ENCODE results near the gene TMEM39B.
"Not testable (repeated sequence)": the region's sequence is repeated elsewhere in the genome, so short reads cannot be mapped to it uniquely, and the experiment has no call there.

TMEM39B gene

DNA sequence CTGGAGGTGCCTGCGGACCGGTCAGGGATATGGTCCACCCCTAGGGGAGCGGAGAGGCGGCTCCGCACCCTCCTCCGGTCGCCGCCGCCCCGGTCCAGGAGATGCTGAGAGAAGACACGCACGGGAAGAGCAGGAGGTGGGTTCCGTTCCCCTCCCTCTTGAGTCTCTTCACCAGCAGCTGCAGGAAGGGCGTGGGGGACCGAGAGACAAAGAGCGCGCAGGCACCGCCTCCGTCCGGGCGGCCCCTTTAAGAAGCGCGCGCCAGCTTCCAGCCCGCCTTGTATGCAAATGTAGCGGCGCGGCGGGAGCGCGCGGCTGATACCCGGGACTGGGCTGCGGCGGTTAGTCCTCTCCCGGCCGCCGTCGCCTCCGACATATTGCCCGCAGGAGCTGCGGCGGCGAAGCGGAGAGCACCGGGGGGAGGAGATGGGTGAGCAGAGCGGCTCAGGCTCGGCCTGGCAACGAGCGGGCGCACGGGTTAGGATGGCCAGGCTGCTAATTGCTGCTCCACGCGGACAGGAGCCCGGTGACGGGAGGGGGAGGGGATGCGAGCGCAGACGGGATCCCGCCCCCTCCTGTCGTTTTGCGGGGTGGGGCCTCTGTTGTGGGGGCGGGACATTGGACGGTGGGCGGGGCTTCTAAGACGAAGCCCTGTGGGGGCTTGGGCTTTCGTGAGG, at the start of gene TMEM39B:
TSS of gene TMEM39B (plus strand) at position 318 of the 677 bp plus-strand sequence. CDS start at position 427, 109 bp downstream.
- DNase-seq (ENCODE audit: low read depth, low spot score): peak; percentile 85

DNA sequence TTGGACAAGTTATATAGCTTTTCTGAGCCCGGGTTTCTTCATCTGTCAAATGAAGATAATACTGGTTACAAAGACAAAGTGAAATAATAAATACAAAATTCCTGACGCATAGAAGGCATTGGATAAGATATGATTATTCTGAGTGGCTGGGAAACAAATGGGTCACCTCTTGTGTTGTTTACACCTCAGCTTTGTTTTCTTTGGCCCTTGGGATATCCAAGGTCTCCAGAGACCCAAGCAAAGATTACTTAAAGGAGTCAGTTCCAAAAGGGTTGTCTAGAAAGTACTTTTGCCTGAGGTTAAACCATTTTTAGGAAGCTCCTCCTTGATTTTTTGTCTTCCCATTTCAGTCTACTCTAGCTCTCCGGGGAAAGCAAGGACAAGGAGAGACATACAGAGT, 49.4 kb upstream of the TMEM39B start:
- DNase-seq (ENCODE audit: low read depth, low spot score): no peak

DNA sequence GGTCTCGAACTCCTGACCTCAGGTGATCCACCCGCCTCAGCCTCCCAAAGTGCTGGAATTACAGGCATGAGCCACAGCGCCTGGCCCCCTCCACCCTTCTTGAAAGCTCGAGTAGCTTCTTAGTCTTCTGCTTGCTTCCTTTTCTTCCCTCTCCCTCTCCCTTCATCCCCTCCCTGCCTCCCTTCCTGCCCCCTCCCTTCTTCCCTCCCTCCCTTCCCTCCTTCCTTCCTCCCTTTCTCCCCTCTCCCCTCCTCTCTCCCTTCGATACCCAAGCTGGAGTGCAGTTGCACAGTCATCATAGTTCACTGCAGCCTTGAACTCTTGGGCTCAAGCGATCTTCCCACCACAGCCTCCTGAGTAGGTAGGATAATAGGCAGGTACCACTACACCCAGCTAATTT, 47.2 kb upstream of the TMEM39B start:
- no peak for DNase-seq (ENCODE audit: low read depth, low spot score)

DNA sequence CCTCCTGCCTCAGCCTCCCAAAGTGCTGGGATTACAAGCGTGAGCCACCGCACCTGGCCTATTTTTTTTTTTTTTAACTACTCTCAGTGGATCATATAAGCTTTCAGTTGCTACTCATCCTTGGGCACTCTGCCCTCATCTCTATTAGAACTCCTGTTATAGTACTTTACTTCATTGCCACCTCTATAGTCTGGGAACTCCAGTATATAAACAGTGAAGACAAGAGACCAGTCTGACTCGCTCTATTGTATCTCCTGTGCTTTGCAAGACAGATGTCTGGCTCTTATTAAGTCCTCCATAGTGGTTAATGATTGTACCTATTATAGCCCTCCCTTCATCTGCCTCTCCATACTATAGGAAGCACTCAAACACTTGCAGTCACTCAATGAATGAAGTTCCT, 44.0 kb upstream of the TMEM39B start:
- DNase-seq (ENCODE audit: low read depth, low spot score): no peak

DNA sequence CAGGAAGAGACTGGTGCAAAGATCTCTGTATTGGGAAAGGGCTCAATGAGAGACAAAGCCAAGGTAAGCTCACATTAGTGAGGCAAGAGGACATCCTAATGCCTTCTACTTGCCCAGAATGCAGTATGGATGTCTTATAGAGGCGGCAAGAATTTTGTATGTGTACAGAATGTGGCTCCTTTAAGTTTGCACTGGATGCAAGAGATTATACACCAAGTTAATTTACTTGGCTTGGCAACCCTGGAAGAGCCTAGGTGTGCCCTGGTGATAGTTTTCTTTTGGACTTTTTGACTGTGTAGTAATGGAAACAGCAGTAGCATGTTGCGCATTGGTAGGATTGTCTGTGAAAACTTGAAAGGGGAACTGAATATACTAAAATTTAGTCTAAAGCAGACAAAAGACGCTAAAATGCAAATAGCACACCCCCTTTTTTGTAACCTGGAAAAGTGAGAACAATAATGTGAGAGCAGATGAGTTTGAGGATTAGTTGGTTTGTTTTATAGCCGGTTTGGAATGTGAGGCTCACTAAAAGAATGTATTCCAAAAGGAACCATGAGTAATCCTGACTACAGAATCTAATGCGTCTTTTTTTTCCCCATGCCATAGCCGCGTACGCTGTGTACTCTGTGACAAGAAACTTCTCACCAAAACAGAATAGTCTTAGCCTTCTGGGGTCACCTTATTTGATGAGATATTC, 41.0 kb upstream of the TMEM39B start:
- no peak for DNase-seq (ENCODE audit: low read depth, low spot score)

DNA sequence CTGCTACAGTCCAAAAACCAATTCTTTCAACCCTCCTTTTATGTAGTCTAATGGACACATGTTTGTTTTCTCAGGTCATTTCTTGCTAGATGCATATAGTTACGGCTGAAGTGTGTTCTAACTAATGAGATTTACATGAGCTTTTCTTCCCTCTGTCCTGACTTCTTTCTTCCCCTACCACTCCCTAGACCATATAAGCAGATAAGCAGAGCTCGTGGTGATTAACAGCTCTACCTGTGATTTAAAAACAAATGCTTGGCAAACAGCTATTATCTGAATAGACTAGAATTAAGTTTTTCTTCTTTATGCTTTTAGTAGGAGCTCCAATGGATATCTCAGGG, 40.5 kb upstream of the TMEM39B start:
- no peak for DNase-seq (ENCODE audit: low read depth, low spot score)

DNA sequence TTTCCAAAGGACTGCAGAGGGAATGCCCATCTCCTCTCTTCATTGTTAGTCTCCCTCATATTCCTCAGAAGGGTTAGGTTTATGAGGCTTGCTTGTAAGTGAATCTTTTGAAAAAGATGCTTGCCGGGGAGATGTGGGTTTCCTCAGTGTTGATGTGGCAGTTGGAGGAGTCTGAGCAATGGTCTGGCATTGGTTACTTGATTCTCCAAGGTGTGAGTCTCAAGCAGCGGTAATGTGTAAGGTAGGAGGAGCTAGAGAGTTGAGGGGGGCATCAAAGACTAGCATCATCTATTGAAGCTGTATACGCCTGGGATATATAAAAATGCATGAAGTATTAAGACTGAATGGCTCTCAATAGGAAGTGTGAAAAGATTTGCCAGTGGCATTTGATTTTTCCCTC, 37.6 kb upstream of the TMEM39B start:
- no peak for DNase-seq (ENCODE audit: low read depth, low spot score)

DNA sequence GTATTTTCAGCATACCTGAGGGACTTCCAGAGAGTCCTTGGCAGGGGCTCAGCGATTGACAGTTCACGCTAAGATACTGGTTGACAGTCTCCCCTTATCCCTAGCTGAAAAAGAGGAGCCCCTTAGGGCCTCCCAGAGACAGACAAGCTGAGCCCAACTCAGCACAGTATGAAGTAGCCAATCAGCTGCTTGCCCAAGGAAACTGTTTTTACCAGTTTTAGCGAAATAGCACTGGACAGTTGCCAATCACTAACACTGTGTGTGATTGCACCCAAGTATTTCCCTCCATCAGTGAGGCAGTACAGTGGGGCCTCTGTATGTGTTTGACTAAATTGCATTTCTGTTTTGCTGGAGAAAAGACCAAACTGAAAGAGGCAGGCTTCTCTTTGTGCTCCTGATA, 32.0 kb upstream of the TMEM39B start:
- DNase-seq (ENCODE audit: low read depth, low spot score): no peak

DNA sequence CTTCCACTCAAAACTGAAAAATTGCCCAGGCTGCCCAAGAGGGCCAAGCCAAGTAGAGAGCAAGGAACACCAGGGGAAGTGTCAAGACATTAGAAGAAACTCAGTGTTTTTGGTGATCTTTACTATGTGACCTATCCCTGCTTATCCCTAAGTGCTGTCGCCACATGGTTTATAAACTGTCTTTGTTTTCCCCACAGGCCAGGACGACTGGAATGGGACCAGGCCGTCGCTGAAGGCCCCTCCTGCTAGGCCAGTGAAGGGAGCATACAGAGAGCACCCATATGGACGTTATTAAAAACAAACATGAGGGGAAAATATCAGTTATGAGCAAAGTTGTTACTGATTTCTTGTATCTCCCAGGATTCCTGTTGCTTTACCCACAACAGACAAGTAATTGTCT, 30.4 kb upstream of the TMEM39B start:
- DNase-seq (ENCODE audit: low read depth, low spot score): no peak

DNA sequence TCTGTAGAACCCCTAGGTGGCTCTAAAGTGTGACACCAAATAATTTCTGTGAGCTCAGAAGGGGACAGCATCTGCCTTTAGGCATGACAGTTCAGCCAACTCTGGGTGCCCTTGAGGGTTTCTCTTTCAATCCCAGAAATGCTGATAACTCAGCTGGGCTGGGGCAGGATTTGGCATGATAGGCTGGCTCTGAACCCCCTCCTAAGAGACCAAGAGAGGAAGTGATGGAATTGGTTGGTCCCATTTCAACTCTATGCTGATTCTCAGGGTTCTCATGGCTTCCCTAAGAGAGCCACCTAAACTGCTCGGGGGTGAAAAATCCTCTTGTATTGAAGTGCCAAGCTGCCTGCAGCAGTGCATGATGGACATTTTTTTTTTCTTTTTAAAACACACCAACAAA, 28.5 kb upstream of the TMEM39B start:
- DNase-seq (ENCODE audit: low read depth, low spot score): no peak

DNA sequence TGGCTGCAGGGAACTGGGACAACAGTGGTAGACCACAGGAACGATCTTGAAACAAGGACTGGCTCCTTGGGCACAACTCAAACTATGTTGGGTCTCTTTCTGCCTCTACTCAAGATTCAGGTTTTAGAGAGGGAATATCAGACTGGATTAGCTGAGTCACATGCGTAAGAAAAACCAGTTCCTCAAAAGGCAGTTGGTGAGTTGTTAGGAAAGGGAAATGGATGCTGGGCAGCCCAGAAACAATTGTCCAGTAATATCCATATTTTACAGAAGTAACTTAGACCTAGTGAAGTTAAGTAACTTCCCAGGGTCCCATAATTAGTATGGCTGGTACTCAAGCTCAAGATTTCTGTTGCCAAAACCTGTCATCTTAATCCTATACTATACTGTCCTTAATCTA, 27.0 kb upstream of the TMEM39B start:
- DNase-seq (ENCODE audit: low read depth, low spot score): no peak

DNA sequence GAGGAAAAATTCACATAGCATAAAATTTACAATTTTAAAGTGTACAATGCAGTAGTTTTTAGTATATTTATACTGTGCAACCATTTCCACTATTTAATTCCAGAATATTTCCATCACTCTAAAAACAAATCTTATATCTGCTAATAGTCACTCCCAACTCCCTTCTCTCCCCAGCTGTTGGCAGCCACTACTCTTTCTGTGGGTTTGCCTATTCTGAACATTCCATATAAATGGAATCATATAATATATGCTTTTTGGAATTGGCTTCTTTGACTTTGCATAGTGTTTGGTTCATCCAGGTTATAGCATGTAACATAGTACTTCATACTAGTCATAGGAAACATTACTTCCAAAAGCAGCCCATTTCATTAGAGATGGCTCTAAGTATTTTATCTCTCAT, 25.0 kb upstream of the TMEM39B start:
- no peak for DNase-seq (ENCODE audit: low read depth, low spot score)

DNA sequence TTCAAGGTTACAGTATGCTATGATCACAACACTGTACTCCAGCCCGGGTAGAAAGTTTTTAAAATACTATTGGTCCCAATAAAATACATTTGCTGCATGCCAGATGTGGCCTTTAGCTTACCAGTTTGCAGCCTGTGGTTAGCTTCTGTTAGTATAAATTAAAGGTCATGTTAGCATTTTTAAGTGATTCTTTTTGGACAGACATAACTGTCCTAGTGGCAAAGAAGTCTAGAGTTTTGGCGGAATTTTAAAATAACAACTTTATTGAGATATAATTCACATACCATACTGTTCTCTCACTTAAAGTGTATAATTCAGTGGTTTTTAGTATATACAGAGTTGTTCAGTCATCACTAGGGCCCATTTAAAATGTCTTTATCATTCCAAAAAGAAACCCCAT, 24.3 kb upstream of the TMEM39B start:
- no peak for DNase-seq (ENCODE audit: low read depth, low spot score)

DNA sequence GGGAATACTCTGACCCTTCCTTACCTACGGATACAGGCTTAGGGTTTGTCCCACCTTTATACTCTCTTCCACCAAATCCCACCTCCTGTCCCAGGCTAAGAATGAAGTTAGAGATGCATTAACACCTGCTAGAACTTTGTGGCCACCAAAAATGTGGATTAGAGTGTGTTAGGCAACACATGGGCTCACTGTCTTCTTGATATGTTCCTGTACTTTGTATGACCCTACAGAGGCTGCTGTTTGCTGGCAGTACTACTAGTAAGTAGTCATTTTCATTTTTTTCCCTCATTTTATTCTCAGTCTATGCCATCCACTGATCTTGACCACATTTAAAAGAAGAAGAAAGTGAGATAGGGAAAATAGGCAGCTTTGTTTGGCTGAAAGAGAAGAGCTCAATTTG, 21.0 kb upstream of the TMEM39B start:
- no peak for DNase-seq (ENCODE audit: low read depth, low spot score)

DNA sequence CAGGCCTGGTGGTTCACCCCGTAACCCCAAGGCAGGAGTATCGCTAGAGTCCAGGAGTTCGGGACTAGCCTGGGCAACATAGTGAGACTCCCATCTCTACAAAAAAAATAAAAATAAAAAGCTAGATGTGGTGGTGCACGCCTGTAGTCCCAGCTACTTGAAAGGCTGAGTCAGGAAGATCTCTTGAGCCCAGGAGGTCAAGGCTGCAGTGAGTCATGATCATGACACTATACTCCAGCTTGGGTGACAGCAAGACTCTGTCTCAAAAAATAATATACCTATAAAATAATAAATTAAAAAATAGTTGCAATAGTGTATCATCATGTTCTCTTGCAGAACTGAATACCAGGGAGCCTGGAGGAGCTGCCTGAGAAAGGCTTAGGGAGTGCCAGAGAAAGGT, 19.9 kb upstream of the TMEM39B start:
- no peak for DNase-seq (ENCODE audit: low read depth, low spot score)

DNA sequence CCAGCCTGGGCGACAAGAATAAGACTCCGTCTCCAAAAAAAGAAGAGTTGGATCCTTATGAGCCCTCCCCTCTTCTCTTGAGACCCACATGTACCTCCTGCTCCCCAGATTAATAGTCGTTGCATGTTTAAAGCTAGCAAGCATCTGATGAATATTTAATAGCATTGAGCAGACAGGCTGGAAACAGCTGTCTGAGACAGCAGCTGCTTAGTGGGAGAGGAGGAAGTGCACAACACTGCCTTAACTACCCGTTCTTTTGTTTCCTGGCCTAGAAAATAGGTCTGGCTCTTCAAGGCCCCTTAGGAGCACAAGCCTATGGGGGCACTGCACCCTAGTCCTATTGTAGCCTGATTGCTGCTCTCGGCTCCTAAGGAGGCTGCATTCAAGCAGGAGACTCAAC, 17.3 kb upstream of the TMEM39B start:
- DNase-seq (ENCODE audit: low read depth, low spot score): no peak

DNA sequence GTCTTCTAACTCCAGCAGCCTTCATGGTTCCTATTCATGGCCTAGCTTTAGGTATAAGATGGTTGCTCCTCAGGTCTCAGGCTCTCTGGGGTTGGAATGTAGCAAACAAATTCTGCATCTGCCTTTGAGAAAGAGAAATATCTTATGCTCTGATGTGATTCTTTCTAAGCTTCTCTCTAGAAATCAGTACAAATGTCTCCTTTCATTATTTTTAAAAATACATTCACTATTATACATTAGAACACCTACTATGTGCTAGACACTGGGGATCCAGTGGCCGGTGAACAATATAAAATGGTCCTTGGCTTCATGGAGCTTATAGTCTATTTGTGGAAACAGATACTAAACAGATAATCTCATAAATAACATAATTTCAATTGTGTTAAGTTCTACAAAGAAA, 16.1 kb upstream of the TMEM39B start:
- DNase-seq (ENCODE audit: low read depth, low spot score): no peak

DNA sequence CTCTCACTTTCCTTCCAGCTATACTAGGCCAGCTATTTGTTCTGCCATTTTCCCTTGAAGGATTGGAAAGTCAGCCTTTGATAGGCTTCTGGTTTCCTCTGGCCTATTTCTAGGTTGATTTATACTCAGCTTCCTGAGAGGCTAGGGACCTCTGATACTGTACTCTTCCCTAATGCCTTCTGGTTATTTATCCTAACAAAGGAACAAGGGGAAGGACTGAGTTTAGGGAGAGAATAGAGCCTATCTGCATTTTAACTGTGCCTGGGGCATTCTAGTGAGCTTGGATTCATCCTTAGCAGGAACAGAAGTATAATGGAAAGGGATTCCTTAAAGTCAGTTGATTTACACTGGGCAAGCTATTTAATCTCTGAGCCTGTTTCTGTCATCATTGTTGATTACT, 11.8 kb upstream of the TMEM39B start:
- no peak for DNase-seq (ENCODE audit: low read depth, low spot score)

DNA sequence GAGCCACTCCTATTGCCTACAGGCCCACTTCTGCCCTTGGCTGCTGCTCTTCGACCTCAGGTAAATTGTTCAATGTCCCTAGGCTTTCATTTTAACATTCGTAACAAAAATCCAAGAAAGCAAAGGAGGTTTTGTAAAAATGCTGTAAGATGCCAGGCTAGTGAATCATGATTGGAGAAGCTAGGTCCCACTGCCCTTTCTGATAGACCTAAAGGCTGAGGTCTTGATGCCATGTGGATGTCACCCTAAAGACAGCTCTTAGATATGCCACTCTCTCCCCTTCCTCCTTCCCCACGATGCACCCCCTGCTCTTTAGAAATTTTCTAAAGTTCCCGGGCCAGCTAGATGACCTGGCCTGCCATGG, 9.9 kb upstream of the TMEM39B start:
- DNase-seq (ENCODE audit: low read depth, low spot score): no peak

DNA sequence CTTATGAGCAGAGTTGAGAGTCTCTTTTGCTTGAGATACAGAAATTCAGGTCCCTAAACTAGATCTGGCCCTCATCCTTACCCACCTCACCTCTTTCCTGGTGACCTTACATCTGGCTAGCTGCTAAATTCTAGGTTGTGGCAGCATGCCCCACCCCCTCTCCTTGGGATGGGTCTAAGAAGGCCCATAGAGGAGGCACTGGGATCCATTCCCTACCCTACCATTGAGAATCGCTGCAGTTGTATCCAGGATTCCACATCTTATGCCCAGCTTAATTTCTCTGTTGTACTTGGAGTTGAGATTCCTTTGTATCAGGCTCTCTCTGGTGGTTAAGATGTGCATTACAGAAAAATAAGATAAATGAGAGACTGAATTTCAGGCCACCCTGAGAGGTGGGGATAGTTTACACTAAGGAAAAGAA, 9.5 kb upstream of the TMEM39B start:
- DNase-seq (ENCODE audit: low read depth, low spot score): no peak

DNA sequence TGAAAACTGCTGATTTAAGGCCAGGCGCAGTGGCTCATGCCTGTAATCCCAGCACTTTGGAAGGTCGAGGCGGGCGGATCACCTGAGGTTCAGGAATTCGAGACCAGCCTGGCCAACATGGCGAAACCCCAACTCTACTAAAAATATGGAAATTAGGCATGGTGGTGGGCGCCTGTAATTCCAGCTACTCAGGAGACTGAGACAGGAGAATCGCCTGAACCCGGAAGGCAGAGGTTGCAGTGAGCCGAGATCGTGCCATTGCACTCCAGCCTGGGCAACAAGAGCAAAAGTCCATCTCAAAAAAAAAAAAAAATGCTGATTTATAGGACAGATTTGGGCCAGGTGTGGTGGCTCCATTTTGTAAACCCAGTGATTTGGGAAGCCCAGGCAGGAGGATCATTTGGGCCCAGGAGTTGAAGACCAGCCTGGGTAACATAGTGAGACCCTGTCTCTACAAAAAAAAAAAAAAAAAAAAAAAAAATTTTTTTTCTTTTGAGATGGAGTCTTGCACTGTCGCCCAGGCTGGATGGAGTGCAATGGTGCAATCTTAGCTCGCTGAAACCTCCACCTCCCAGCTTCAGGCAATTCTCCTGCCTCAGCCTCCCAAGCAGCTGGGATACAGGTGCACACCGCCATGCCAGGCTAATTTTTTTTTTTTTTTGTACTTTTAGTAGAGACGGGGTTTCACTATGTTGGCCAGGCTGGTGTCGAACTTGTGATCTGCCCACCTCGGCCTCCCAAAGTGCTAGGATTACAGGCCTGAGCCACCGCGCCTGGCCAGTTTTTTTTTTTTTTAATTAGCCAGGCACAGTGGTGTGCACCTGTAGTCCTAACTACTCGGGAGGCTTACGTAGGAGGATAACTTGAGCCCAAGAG, 6.9 kb upstream of the TMEM39B start:
- not testable (repeated sequence) for DNase-seq (ENCODE audit: low read depth, low spot score)

DNA sequence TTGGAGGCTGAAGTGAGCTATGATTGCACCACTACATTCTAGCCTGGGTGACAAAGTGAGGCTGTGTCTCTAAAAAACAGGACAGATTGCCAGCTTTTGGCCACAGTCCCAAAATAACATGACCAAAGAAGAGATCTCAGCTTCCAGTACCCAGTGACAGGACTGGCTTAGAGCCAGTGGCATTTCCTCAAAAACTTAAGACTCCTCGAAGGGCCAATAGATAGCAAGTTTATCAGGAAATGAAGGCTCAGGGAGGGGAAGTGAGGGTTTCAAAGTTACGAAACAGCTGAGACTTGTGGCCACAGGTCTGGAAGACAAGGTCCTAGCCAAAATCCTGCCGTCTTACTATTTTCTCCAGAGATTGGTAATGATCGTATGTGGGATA, 6.3 kb upstream of the TMEM39B start:
- DNase-seq (ENCODE audit: low read depth, low spot score): no peak

Measured in activated CD4-positive, CD25-positive, alpha-beta regulatory T cell treated with anti-CD3 and anti-CD28 coated beads, Interleukin-2, amount 50 U/mL, for 16 hours (primary cell).